IMR-90 (cell line): Measurements from ENCODE around the gene HUNK. TPM values are rescaled to one million over a fixed set of nuclear protein-coding genes. Genes with fewer than 3 reads are reported as not detected.

Experiments used
- ATAC-seq: fragments of 200-7000 bp; cut with Tn5 transposase; 2 replicates; pipeline ENCODE4 v1.9.1; 2020; ENCODE audit warnings: low read depth, mild to moderate bottlenecking, moderate library complexity
- BruUV-seq: library from RNA; stranded (reverse); fragments of 400-500 nt; replicated peaks from 2 replicates; lab custom pipeline; 2021; lab: Mats Ljungman, UMichigan
- CTCF ChIA-PET: fragments of 300-600 bp; formaldehyde crosslinking; extraction: SDS; loops from one replicate; lab custom pipeline; 2021; ENCODE audit warnings: antibody characterized with exemption; lab: Yijun Ruan, JAX
- POLR2A ChIA-PET: fragments of 300-600 bp; sonication (Branson Sonifier 250); formaldehyde crosslinking; loops from one replicate; lab custom pipeline; 2022; ENCODE audit warnings: antibody characterized with exemption; ENCODE audit not compliant: unreplicated experiment; lab: Charles Lee
- DNase-seq: peaks from one replicate; pipeline ENCODE4 v3.0.0; 2013
- H2AFZ ChIP-seq: replicated peaks from 2 replicates; pipeline ENCODE3; 2013; ENCODE audit warnings: low read length, mild to moderate bottlenecking; ENCODE audit not compliant: poor library complexity
- H2AK5ac ChIP-seq: 2 replicates; pipeline ENCODE4 v1.6.1; 2013; ENCODE audit warnings: low read depth, low read length, inconsistent platforms
- H2AK9ac ChIP-seq: replicated peaks from 2 replicates; pipeline ENCODE3; 2013; ENCODE audit warnings: mild to moderate bottlenecking, low read depth, low read length, moderate library complexity; ENCODE audit not compliant: poor library complexity
- H2BK120ac ChIP-seq: 2 replicates; pipeline ENCODE4 v1.6.1; 2013; ENCODE audit warnings: low read depth, low read length, inconsistent platforms
- H2BK15ac ChIP-seq: 3 replicates; pipeline ENCODE4 v1.6.1; 2013; ENCODE audit warnings: low read depth, low read length, inconsistent platforms
- H2BK20ac ChIP-seq: 2 replicates; pipeline ENCODE4 v1.6.1; 2013; ENCODE audit warnings: low read depth, mild to moderate bottlenecking, inconsistent platforms, low read length, moderate library complexity
- H2BK5ac ChIP-seq: 2 replicates; pipeline ENCODE4 v1.6.1; 2013; ENCODE audit warnings: mild to moderate bottlenecking, low read depth, low read length, inconsistent platforms; ENCODE audit not compliant: poor library complexity, severe bottlenecking
- H3K14ac ChIP-seq: replicated peaks from 2 replicates; pipeline ENCODE4 v1.6.1; 2013; ENCODE audit warnings: low read depth, low read length, inconsistent platforms
- H3K18ac ChIP-seq: 2 replicates; pipeline ENCODE4 v1.6.1; 2013; ENCODE audit warnings: low read depth, low read length, control low read depth
- H3K23ac ChIP-seq: 2 replicates; pipeline ENCODE4 v1.6.1; 2013; ENCODE audit warnings: low read depth, low read length, inconsistent platforms
- H3K27ac ChIP-seq: 2 replicates; pipeline ENCODE4 v1.5.1; 2013; ENCODE audit warnings: mild to moderate bottlenecking, control low read depth, low read length; ENCODE audit not compliant: insufficient read depth
- H3K27me3 ChIP-seq: 2 replicates; pipeline ENCODE4 v1.6.1; 2013; ENCODE audit warnings: low read length; ENCODE audit not compliant: control insufficient read depth, insufficient read depth
- H3K36me3 ChIP-seq: 2 replicates; pipeline ENCODE4 v1.6.1; 2013; ENCODE audit warnings: low read length, mixed read lengths; ENCODE audit not compliant: control insufficient read depth, insufficient read depth
- H3K4ac ChIP-seq: 2 replicates; pipeline ENCODE4 v1.6.1; 2013; ENCODE audit warnings: low read depth, low read length, inconsistent platforms
- H3K4me1 ChIP-seq: 2 replicates; pipeline ENCODE4 v1.6.1; 2013; ENCODE audit warnings: low read length, mixed read lengths; ENCODE audit not compliant: control insufficient read depth, insufficient read depth
- H3K4me2 ChIP-seq: 2 replicates; pipeline ENCODE4 v1.6.1; 2013; ENCODE audit warnings: low read depth, mild to moderate bottlenecking, control low read depth, low read length, moderate library complexity
- H3K4me3 ChIP-seq: 2 replicates; pipeline ENCODE4 v1.5.1; 2013; ENCODE audit warnings: low read depth, mild to moderate bottlenecking, control low read depth, low read length, moderate library complexity; ENCODE audit not compliant: insufficient read depth
- H3K56ac ChIP-seq: 2 replicates; pipeline ENCODE4 v1.6.1; 2013; ENCODE audit warnings: low read length, inconsistent platforms; ENCODE audit not compliant: insufficient read depth; ENCODE audit errors: extremely low read depth
- H3K79me1 ChIP-seq, 2 experiments: 2 replicates each; pipeline ENCODE4 v1.6.1; 2013; ENCODE audit warnings: low read length in 2 of 2, inconsistent platforms in 1 of 2, low read depth in 1 of 2
- H3K9ac ChIP-seq: 2 replicates; pipeline ENCODE4 v1.6.1; 2013; ENCODE audit warnings: low read depth, low read length, control low read depth
- H3K9me1 ChIP-seq: 2 replicates; pipeline ENCODE4 v1.6.1; 2013; ENCODE audit warnings: low read length, inconsistent platforms; ENCODE audit not compliant: insufficient read depth
- H3K9me3 ChIP-seq: 2 replicates; pipeline ENCODE4 v1.6.1; 2013; ENCODE audit warnings: low read length; ENCODE audit not compliant: control insufficient read depth, insufficient read depth
- H4K20me1 ChIP-seq: 2 replicates; pipeline ENCODE4 v1.6.1; 2013; ENCODE audit warnings: low read length, inconsistent platforms; ENCODE audit not compliant: insufficient read depth
- H4K5ac ChIP-seq: 2 replicates; pipeline ENCODE4 v1.6.1; 2013; ENCODE audit warnings: mild to moderate bottlenecking, low read depth, low read length, control low read depth
- H4K8ac ChIP-seq, 2 experiments: 2 replicates each; pipeline ENCODE4 v1.6.1; 2013; ENCODE audit warnings: low read depth in 2 of 2, low read length in 2 of 2, control low read depth in 1 of 2, inconsistent platforms in 1 of 2
- H4K91ac ChIP-seq: 2 replicates; pipeline ENCODE4 v1.6.1; 2013; ENCODE audit warnings: low read depth, low read length, inconsistent platforms; ENCODE audit not compliant: insufficient read depth
- BHLHE40 ChIP-seq: fragments of 150-350 bp; IDR thresholded peaks from 2 replicates; pipeline ENCODE4 v1.6.1; 2016; ENCODE audit warnings: mild to moderate bottlenecking, low read depth, low read length
- CHD1 ChIP-seq: IDR thresholded peaks from 2 replicates; pipeline ENCODE4 v1.6.1; 2012; ENCODE audit warnings: low read depth, low read length, improper control_type of control experiment
- ELK1 ChIP-seq: fragments of 150-350 bp; IDR thresholded peaks from 2 replicates; pipeline ENCODE4 v1.6.1; 2016; ENCODE audit warnings: low read depth, mild to moderate bottlenecking, low read length, moderate library complexity, borderline replicate concordance
- MXI1 ChIP-seq: IDR thresholded peaks from 2 replicates; pipeline ENCODE4 v1.6.1; 2012; ENCODE audit warnings: low read depth, mild to moderate bottlenecking, low read length, moderate library complexity, borderline replicate concordance
- POLR2A ChIP-seq: IDR thresholded peaks from 2 replicates; pipeline ENCODE4 v1.6.1; 2012; ENCODE audit warnings: mild to moderate bottlenecking, low read depth, low read length
- RCOR1 ChIP-seq: IDR thresholded peaks from 2 replicates; pipeline ENCODE4 v1.6.1; 2012; ENCODE audit warnings: mild to moderate bottlenecking, low read length, improper control_type of control experiment; ENCODE audit not compliant: insufficient replicate concordance
- RFX5 ChIP-seq: IDR thresholded peaks from 2 replicates; pipeline ENCODE4 v1.8.0; 2012; ENCODE audit warnings: low read depth, mild to moderate bottlenecking, low read length, moderate library complexity
- USF2 ChIP-seq: fragments of 150-350 bp; IDR thresholded peaks from 2 replicates; pipeline ENCODE4 v1.6.1; 2017; ENCODE audit warnings: mild to moderate bottlenecking, antibody characterized with exemption, low read length, low read depth
- WGBS, 2 experiments: methylation state at CpG; one replicate each; pipeline versions ENCODE4 v1.1.5 to v1.1.7; 2013; ENCODE audit warnings: missing lambda C conversion rate in 2 of 2; ENCODE audit not compliant: insufficient read length in 1 of 2; ENCODE audit errors: extremely low coverage in 2 of 2; 5-methylcytosine and 5-hydroxymethylcytosine counted together
- dilution Hi-C: fragments of 300-500 bp; cut with HindIII; formaldehyde crosslinking; loops from one replicate; pipeline ENCODE4 v1.14.3; 2018; ENCODE audit warnings: low sequenced_read_pairs; ENCODE audit not compliant: unreplicated experiment
- in situ Hi-C: fragments of 300-500 bp; cut with MboI; formaldehyde crosslinking; loops from 3 replicates; pipeline ENCODE4 v1.14.3; 2019; ENCODE audit warnings: low sequenced_read_pairs, inconsistent platforms, mixed read lengths
- intact Hi-C: fragments of 100-400 bp; cut with micrococcal nuclease; formaldehyde crosslinking; loops from 2 replicates; pipeline ENCODE4 v1.10.0; 2022
- polyA plus RNA-seq, 3 experiments: library from polyadenylated mRNA; depleted of rRNA; stranded (reverse); fragments of >200 nt; gene quantifications; 2 replicates each; pipeline ENCODE4 v1.2.3, GENCODE V29; 2012; ENCODE audit warnings: low replicate concordance in 1 of 3
- total RNA-seq: library from RNA; depleted of rRNA; stranded (reverse); fragments of >200 nt; gene quantifications from 2 replicates; pipeline ENCODE4 v1.2.3, GENCODE V29; 2012
- TF ChIP-seq, protein P1 (sequence below): conservative IDR thresholded peaks from 2 replicates; pipeline ENCODE4 v1.5.1; 2012; ENCODE audit warnings: mild to moderate bottlenecking, low read depth, low read length, improper control_type of control experiment

Gene HUNK
- total and polyA plus RNA-seq, 2 of the 4 experiments (the other 2 are of a cell fraction) = 1.0 to 2.0 TPM

- Histone ChIP-seq H2BK20ac (no peak overlapping the region), H2AFZ (no peak overlapping the region), H3K9me1 (no peaks in the 10 kb centered on the region), H3K23ac (no peak overlapping the region), H2AK9ac (no peak overlapping the region), H3K4me1 (no peaks in the 10 kb centered on the region), H3K18ac (no peak overlapping the region), H2BK120ac (no peak overlapping the region), H2AK5ac (no peak overlapping the region), H3K14ac (no peak overlapping the region), H4K5ac (no peak overlapping the region), H3K4ac (no peak overlapping the region), H4K8ac (no peak overlapping the region), H3K56ac (no peak overlapping the region), H2BK15ac (no peak overlapping the region), H3K79me1 (no peaks in the 10 kb centered on the region), H3K27me3 (peaks cover 6% of the 10 kb centered on the region), H3K27ac (no peak overlapping the region), H3K4me3 (no peak overlapping the region), H4K91ac (no peak overlapping the region), H3K36me3 (no peaks in the 10 kb centered on the region), H3K4me2 (no peak overlapping the region), H4K20me1 (no peaks in the 10 kb centered on the region), H3K9me3 (no peaks in the 10 kb centered on the region), H3K9ac (no peak overlapping the region), H2BK5ac (no peak overlapping the region)
- intact Hi-C loops = no loop called here
- POLR2A ChIA-PET = no interaction called here
- dilution Hi-C loops = no loop called here
- in situ Hi-C loops = no loop called here
- CTCF ChIA-PET = no interaction called here
- WGBS, 2 experiments = 77% methylated on average over 5 of the region's 7 CpGs; no CpG with 5 or more reads in 1 of the 2 experiments
- no peak for ATAC-seq
- no TSS peak for BruUV-seq
- DNase-seq = no peak
- TF ChIP-seq BHLHE40 = no peak
- no peak for TF ChIP-seq USF2
- TF ChIP-seq MXI1 = no peak
- TF ChIP-seq CHD1 = no peak
- TF ChIP-seq ELK1 = no peak
- no peak for TF ChIP-seq POLR2A
- TF ChIP-seq RCOR1 = no peak
- no peak for TF ChIP-seq RFX5
- TF ChIP-seq, protein P1, sequence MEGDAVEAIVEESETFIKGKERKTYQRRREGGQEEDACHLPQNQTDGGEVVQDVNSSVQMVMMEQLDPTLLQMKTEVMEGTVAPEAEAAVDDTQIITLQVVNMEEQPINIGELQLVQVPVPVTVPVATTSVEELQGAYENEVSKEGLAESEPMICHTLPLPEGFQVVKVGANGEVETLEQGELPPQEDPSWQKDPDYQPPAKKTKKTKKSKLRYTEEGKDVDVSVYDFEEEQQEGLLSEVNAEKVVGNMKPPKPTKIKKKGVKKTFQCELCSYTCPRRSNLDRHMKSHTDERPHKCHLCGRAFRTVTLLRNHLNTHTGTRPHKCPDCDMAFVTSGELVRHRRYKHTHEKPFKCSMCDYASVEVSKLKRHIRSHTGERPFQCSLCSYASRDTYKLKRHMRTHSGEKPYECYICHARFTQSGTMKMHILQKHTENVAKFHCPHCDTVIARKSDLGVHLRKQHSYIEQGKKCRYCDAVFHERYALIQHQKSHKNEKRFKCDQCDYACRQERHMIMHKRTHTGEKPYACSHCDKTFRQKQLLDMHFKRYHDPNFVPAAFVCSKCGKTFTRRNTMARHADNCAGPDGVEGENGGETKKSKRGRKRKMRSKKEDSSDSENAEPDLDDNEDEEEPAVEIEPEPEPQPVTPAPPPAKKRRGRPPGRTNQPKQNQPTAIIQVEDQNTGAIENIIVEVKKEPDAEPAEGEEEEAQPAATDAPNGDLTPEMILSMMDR = no peak
Measured at GRCh38 chr21:31850886-31851285, 21.9 kb upstream of the HUNK start.
